ENCODE results near the gene MAGOH.

DNA sequence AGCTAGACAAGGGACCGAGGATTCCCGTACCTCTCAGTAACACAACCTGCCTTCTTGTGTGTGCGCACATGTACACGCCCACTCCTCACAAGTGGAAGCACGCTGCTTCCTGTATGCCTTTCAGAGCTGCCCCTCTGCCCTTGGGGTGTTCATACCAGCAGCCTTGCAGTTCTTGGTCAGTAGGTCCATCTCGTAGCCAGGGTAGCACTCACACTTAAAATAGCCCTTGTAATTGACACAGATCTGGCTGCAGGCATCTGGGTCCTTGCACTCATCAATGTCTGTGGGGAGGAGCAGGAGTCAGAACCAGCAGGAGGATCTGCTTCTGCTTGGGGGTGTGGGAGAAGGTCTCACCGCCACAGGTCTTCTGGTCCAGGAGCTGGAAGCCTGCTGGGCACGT lies 32.6 kb upstream of the MAGOH start:
- TF ChIP-seq NR2F2 (IDR thresholded peaks at IDR 0.05) (no peak), RXRA (IDR thresholded peaks at IDR 0.05) (no peak), SP1 (IDR thresholded peaks at IDR 0.05) (no peak), GABPA (IDR thresholded peaks at IDR 0.05 in 1 of 2, conservative IDR thresholded peaks at IDR 0.05 in 1 of 2) (no peak), TAF1 (conservative IDR thresholded peaks at IDR 0.05) (no peak), EGR1 (IDR thresholded peaks at IDR 0.05; ENCODE audit: low read depth in 2 of 2) (no peak), RAD21 (IDR thresholded peaks at IDR 0.05) (no peak)
- TF ChIP-seq, protein P1, sequence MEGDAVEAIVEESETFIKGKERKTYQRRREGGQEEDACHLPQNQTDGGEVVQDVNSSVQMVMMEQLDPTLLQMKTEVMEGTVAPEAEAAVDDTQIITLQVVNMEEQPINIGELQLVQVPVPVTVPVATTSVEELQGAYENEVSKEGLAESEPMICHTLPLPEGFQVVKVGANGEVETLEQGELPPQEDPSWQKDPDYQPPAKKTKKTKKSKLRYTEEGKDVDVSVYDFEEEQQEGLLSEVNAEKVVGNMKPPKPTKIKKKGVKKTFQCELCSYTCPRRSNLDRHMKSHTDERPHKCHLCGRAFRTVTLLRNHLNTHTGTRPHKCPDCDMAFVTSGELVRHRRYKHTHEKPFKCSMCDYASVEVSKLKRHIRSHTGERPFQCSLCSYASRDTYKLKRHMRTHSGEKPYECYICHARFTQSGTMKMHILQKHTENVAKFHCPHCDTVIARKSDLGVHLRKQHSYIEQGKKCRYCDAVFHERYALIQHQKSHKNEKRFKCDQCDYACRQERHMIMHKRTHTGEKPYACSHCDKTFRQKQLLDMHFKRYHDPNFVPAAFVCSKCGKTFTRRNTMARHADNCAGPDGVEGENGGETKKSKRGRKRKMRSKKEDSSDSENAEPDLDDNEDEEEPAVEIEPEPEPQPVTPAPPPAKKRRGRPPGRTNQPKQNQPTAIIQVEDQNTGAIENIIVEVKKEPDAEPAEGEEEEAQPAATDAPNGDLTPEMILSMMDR (IDR thresholded peaks at IDR 0.05; ENCODE audit: low read depth, low read length, missing input control) = no peak
- TF ChIP-seq, protein P2, sequence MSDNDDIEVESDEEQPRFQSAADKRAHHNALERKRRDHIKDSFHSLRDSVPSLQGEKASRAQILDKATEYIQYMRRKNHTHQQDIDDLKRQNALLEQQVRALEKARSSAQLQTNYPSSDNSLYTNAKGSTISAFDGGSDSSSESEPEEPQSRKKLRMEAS (IDR thresholded peaks at IDR 0.05) = no peak
- TF ChIP-seq, protein P3, sequence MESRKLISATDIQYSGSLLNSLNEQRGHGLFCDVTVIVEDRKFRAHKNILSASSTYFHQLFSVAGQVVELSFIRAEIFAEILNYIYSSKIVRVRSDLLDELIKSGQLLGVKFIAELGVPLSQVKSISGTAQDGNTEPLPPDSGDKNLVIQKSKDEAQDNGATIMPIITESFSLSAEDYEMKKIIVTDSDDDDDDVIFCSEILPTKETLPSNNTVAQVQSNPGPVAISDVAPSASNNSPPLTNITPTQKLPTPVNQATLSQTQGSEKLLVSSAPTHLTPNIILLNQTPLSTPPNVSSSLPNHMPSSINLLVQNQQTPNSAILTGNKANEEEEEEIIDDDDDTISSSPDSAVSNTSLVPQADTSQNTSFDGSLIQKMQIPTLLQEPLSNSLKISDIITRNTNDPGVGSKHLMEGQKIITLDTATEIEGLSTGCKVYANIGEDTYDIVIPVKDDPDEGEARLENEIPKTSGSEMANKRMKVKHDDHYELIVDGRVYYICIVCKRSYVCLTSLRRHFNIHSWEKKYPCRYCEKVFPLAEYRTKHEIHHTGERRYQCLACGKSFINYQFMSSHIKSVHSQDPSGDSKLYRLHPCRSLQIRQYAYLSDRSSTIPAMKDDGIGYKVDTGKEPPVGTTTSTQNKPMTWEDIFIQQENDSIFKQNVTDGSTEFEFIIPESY (IDR thresholded peaks at IDR 0.05) = no peak
- TF ChIP-seq, protein P4, sequence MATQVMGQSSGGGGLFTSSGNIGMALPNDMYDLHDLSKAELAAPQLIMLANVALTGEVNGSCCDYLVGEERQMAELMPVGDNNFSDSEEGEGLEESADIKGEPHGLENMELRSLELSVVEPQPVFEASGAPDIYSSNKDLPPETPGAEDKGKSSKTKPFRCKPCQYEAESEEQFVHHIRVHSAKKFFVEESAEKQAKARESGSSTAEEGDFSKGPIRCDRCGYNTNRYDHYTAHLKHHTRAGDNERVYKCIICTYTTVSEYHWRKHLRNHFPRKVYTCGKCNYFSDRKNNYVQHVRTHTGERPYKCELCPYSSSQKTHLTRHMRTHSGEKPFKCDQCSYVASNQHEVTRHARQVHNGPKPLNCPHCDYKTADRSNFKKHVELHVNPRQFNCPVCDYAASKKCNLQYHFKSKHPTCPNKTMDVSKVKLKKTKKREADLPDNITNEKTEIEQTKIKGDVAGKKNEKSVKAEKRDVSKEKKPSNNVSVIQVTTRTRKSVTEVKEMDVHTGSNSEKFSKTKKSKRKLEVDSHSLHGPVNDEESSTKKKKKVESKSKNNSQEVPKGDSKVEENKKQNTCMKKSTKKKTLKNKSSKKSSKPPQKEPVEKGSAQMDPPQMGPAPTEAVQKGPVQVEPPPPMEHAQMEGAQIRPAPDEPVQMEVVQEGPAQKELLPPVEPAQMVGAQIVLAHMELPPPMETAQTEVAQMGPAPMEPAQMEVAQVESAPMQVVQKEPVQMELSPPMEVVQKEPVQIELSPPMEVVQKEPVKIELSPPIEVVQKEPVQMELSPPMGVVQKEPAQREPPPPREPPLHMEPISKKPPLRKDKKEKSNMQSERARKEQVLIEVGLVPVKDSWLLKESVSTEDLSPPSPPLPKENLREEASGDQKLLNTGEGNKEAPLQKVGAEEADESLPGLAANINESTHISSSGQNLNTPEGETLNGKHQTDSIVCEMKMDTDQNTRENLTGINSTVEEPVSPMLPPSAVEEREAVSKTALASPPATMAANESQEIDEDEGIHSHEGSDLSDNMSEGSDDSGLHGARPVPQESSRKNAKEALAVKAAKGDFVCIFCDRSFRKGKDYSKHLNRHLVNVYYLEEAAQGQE (IDR thresholded peaks at IDR 0.05) = no peak
